NCI-H128 (cell line): Measurements from ENCODE around the gene PLA2R1.

Source experiments
- DNase-seq: peaks from one replicate; lab custom pipeline; 2025; ENCODE audit not compliant: unreplicated experiment; lab: John Stamatoyannopoulos, UW

The PLA2R1 gene

DNA sequence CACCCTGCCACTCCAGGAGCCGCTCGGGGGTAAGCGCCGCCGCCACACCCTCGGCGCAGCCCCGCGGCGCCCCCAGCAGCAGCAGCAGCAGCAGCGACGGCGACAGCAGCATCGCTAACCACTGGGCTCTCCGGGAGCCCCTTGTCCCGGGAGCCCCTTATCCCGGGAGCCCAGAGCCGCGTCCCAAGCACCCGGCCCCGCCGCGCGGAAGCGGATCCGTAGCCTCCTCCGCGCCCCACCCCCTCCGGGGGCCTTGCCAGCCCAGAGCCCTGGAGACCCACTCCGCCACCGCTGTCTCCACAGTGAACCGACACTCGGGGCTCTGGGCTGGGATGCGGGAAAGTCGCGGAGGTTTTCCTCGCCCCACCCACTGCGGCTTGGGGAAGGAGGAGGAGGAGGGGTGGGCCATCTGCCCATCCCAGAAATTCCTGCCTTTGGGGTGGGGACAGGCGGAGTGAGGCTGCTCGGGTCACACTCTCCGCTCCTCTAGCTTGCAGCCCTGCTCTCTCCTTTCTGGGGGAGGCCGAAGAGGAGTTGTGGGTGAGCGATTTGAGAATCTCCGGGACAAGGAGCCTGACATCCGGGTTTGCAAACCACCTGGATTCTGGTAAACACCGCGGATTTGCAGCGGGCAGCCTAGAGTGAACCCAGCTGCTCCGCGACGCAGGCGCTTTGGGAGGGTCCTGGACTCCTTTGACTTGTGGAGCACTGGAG lies at the start of gene PLA2R1:
PLA2R1 (minus strand) TSS at position 324 of the 714 bp plus-strand sequence; CDS start at position 112, 212 bp downstream.
- DNase-seq: no peak

DNA sequence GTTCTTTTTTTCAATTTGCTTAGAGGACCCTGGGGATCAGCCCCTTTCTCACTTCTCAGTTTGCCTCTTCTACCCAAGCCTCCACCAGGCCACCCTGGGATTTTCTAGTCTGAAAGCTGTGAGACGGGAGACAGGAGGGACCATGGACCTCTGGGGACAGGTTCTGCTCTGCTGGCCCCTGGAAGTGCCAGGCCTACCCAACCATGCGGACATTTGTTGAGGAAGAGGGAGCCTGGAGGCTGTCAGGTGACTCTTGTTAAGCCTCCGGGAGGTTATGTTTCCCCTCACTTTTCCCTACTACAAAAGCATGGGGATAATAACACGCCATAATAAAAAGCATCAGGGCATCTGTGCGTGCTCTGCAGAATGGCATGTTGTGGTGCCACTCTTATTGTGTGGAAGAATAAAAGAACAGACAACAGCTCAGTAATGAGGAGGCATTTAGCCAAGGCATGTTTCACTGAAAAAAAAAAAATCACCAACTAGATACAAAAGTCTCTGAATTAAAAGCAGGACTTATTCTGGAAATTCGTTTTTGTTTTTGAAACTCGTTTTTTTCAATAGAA lies 48.3 kb upstream of the PLA2R1 start:
- DNase-seq: no peak

DNA sequence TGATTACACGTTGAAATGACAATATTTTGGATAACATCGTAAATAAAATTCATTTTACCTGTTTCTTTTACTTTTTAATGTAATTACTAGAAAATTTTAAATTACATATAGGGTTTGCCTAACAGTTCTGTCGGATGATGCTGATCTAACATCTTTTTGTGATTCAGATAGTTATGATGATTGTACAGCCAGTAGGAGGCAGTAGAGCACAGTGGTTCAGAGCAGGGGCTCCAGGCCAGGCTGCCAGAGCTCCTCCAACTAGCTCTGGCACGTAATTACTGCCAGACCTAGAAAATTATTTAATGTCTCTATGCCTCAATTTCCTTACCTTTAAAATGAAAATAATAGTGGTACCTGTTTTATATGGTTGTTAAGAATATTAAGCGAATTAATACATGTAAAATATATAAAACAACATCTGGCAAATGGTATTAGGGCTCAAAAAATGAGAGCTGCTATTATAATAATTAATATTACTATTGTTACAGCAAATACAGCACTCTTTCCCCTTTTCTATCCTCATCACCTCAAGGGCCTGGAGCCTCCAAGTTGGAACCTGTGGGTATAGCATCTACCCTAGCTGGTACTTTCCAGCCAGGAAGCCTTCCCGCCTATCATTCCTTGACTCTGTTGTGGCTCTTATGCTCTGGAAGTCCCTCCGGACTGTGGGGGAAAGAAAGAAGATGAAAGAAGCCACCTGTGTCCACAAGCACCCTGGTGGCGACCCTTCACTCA lies 47.7 kb upstream of the PLA2R1 start:
- no peak for DNase-seq

DNA sequence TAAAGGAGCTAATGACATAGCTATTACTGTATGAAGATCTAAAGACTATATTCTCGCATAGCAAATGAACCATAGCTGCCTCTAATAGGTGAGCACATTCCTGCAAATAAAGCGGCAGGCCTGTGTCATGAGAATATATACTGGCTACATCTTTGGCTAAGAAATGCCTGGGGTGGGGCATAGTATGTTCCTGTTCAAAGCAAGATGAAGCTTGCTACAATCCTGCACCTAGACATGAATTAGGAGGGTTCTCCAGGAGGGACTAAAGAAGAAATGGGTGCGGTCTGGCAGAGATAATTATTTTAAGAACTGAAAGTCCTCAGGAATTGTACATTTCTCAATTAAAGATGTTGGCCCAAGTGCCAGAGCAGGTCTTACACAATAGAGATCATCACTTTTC lies 46.8 kb upstream of the PLA2R1 start:
- no peak for DNase-seq

DNA sequence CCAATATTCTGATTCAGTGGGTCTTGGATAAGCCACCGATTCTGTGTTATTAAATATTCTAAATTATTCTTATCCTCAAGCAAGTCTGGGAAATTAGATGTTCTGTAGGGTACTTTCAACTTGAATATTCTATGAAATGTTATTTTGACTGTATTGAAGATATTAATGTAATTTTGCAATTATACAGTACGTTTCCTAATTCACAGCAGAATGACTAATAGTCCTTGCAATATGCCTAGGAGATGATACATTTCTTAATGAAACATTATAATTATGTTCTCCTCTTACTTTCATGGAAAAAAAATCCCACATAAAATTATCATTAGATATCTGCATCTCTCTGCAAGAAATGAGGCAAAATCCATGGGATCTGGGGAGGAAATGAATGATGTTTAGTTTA lies 46.2 kb upstream of the PLA2R1 start:
- DNase-seq: no peak

DNA sequence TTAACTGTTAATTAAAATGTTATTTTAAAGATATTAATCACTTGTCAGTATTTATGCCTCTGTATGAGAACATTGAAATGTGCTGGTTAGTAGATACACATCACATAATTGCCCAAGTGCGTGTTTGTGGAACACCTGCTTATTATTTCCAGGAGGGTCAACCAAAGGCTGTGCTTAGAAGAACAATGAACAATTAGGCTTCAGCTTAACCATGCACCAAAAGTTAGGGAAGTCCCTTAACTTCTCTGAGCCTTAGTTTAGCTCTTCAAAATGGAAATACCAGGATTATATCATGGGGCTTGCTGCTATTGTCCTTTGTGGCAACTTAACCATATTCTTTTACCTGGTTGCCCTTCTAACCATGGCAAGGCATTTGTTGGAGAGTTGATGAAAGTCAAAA lies 43.0 kb upstream of the PLA2R1 start:
- no peak for DNase-seq

DNA sequence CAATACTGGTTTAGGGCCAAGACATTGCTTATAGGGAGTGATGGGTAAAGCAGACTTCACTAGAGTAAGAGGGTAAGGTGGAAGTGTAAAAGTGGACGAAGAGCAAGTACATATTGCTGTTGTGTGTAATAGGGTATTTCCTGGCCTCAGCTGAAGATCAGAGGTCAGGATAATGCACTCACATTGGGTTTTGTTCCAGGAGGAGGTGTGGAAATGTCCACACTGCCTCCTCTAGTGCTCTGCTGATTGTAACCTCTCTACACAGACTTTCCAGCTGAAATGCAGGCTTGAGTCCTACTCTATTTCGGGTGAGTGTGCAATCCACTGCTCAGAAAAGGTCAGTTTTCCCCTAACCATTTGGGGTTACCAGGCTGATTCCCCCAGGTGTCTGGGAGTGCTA lies 41.7 kb upstream of the PLA2R1 start:
- no peak for DNase-seq

DNA sequence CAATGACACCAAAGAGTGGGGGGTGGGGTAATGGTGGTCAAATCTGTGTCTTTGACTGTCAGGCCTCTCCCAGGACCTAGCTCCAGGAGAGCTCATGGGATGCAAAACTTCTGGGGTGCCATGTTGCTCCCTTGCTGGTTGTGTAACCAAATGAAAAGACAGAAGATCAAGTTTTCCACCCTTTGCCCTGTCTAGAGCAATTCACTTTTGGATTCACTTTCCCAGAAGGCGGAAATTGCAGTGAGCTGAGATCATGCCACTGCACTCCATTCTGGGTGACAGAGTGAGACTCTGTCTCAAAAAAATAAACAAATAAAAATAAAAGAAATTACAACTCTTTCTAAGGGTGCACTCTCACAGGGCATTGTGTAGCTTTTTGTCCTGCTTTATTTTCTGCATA lies 34.9 kb upstream of the PLA2R1 start:
- DNase-seq: no peak

DNA sequence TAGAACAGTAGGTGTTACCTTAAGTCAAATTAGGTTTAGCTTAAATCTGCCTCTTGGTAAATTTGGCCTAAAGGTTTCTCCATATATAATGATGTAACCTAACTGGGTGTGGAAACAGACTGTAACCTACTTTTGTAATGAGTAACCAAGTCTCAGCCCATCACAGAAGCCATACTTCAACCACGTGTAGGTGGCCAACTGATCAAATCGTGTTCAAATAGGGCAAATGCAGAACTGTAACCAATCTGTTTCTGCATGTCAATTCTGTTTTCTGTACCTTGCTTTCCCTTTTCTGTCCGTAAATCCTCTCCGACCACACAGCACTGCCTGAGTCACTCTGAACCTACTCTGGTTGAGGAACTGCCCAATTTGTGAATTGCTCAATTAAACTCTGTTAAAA lies 34.0 kb upstream of the PLA2R1 start:
- no peak for DNase-seq

DNA sequence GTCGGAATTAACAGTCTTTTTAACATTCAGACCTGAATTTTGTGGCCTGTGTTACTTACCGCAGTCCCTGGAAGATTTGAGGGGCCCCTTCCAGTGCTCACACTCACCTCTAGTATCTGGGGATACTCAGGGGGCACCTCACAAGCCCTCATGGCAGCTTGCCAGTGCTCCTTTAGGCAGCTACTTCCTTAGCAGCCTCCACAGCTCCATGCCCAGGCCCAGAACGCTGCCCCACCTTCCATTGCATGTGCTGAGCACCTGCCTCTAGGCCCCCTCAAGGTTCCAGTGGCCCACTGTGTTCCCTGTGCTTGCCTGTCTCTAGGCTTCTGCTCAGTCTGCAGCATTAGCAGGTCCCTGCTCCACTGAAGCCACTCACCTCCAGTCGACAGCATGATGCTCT lies 30.0 kb upstream of the PLA2R1 start:
- DNase-seq: no peak

DNA sequence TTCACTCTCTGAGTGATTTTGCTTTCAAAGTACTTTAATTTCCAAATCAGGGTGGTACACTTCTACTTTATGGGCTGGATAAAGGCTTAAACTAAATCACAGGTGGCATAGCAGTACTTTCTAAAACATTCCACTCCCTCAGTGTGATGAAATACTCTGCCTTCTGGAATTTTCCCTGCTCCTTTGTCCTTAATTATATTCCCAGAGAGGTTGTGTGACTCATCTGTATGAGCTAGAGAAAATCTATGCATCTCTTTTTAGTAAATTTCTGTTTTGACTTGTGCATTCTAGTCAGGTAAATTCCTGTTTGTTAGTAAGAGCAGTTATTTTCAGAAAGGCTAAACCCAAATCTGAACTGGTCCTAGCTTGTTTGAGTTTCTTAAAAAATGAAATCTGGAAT lies 29.0 kb upstream of the PLA2R1 start:
- no peak for DNase-seq

DNA sequence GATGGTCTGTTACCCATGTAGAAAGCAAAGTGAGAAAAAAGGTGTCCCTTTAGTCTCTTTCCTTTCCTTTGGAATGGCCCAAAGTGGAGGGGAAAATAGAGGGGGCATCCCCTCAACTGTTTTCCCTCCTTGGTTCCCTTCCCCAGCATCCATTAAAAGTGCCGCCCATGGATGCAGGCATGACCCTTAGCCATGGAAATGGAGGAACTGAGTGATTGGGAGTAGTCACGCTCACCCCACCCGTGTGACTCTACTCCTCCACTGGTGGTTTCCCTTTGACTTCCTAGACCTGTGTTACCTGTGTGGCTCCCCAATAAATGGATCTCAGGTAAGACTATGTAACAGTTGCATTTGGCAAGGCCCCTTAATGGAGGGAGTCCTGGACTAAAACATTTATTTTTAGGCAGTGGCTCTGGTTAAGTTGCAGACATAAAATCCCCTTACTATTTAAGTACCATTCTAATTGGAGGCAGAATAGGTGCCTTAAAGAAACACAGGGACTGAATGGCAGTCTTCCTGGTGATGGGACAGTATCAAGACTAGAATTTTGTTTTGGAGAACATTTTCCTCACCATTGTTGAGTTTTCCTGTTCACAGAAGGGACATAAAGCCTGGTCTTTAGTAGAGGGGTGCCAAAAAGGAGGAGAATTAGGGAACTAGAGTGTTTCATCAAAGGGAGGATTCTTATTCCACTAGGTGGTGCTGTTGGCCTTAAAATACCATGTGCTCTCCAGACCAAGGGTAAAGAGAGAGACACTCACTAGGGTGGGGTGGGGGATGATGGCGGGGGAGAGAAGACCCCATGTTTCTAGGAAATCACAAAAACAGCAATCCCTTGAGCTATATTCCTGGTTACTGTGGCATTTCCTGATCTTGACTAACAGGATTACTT lies 25.7 kb upstream of the PLA2R1 start:
- DNase-seq: no peak

DNA sequence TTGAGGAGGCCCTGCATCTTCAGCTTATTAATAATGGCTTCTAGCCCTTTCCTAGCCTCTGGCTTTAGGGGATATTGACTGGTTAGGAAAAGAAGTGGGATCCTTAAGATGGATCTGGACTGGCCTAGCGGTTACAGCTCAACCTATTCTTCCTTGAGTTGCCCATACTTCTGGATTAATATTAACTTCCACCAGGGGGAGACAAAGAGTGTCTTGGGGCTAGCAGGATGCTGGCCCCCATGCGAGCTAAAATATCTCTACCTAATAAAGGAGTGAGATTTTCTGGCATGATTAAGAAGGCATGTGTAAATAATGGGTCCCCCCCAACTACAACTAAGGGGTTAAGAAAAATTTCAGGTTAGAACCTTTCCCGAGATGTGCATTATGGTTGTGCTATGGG lies 23.2 kb upstream of the PLA2R1 start:
- DNase-seq: no peak

DNA sequence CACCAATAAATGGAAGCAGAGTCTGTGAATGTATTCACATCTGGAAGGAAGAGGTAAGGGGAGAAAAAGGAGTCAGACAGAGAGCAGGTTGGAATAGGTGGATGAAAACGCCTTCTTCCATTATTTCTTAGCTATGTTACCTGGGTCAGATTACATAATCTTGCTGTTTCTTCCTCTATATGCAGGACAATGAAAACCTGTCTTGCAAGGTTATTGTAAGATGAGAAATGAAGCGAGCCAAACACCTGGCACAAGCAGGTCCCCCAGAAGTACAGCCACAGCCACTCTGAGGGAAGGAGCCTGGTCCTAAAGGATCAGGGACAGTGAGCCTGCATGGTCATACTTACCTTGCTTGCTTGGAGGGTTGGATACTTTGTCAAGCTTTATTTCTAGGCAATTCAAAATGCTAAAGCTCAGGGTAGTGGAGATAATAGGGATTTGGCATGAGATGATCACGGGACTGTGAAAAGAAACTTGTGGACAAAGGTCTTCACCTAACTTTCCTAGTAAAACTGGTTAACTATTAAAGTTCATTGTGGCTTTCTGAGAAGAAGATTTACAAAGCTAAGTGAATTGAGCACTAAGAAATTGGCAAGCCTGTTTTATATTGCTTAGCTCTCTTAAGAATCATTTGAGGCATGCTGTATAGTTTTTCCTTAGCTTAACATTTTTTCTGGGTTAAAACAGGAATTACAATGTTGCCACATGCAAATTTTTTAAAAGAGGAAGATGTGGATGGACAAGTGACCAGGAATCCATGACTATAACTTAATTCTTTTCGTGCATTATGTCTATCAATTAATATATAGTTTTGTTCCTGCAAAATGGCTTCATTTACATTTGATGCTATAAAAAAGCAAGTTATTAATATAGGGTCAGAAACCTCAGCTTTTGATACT lies 15.7 kb upstream of the PLA2R1 start:
- no peak for DNase-seq

DNA sequence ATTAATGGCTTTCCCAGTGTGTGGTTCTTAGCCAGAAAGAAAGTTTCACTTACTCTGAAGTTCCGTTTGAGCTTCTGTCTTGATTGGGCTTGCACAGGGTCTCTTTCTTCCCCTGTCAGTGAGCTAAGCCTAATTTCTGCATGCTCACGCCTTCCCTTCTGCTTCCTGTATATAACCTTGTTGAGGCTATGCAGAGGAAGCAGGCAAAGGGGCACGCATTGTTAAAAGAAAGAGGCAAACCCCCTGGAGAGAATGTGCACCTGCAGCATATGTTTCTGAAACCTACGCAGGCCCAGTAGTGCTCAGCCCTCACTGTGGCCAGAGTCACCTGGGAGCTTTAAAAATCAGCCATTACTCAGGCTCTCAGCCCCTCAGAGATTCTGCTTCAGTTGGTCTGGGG lies 14.5 kb upstream of the PLA2R1 start:
- no peak for DNase-seq

DNA sequence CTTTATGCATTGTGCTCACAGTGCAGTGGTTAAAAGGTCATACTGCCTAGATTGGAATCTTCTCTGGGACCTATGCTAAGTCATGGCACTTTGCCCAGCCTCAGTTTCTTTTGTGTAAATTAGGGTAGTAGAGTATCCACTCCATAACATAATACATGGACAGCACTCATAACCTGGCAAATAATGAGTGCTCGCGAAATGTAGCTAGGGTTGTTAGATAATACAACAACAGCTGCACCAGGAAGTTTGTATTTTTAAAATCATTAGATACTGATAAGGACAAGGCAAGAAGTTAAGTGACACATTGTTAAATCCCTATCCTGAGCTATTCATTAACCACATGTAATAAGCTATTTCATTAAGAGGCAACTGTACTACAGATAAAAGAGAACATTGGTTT lies 13.8 kb upstream of the PLA2R1 start:
- no peak for DNase-seq

DNA sequence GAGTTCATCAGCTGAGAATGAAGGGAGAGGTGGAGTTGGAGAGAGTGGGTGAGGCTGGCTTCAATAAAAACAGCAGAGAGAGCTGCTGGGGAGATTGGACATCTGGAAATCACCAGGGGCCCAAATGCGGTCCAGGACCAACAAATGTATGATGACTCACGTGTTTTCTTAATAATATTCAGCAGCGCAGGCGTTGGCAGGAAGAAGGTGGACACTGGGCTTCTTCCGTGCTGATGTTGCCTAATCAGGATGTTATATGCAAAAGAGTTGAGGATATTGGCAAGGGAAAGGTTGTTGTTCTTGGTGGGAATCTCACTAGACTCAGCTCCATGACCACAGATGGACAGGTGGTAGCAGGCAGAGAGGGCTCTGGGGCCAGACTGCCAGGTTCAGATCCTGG lies 12.8 kb upstream of the PLA2R1 start:
- no peak for DNase-seq

DNA sequence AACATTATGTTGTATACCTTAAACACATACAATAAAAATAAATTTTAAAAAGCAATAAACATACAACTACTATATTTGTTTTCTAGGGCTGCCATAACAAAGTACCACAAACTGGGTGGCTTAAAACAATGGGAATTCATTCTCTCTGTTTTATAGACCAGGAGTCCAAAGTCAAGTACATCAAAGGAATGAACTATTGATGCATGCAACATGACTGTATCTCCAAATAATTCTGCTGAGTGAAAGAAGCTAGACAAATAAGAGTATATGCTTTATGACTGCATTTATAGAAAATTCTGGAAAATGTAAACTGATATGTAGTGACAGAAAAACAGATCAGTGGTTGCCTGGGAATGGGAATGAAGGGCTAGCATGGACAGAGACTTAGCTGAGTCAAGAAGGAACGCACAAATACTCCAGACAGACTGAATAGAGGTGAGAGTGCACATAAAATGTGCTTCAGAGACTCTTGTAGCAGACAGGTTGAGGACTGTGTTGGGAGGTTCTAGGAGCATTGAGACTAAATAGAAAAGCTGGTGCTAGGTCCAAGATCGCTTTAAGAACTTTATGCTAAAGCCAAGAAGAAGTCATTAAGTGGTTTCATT lies 11.0 kb upstream of the PLA2R1 start:
- DNase-seq: no peak

DNA sequence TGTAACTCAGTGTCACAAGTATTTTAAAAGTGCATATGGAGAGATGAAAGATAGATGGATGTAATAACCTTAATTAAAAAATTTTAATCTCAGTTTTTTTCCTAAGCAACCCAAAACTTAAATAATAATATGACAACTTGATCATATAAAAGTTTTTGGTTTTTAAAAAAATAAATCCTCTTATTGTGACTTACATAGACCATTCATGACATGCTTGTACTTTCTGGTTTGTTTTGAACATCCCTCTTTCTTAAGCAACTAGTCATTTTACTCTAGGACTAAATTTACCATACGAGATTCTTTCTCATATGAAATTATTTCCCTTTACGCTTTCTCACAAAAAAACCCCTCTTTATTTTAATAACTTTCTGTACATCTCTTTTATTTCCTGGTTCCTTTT lies 6.5 kb upstream of the PLA2R1 start:
- DNase-seq: no peak

DNA sequence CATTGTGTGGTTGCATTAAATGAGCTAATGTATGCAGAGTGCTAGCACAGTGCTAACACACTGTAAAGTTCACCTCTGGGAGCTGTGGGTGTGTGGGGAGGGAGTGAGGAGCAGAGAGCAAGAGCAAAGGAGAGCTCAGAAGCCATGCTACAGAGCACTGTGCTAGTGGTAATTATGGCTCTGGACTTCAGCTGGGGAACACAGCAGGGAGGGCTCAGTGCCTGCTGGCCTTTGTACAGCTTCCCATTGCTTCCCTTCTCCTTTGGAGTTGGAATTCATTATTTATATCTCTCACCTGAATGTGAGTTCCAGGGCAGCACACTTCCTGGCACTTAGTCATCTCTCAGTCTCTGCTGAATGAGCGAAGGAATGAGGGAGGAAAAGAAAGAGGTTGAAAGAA lies 2.5 kb upstream of the PLA2R1 start:
- DNase-seq: no peak
